GM18498 (cell line): Measurements from ENCODE around the gene FAM221B.

Source experiments
- ATAC-seq: cut with Tn5 transposase; IDR thresholded peaks from one replicate; pipeline ENCODE4 v1.9.1; 2021; ENCODE audit warnings: mild to moderate bottlenecking, moderate library complexity; ENCODE audit not compliant: unreplicated experiment

FAM221B gene

GRCh38 chr9:35822926-35823325 is 5.6 kb downstream of the FAM221B start:
- ATAC-seq: no peak

- no peak for ATAC-seq
Measured at GRCh38 chr9:35820076-35820475, 8.5 kb downstream of the FAM221B start.

- no peak for ATAC-seq
Measured at GRCh38 chr9:35818341-35818740, 10.2 kb downstream of the FAM221B start.

GRCh38 chr9:35816708-35817107 is 11.8 kb downstream of the FAM221B start:
- ATAC-seq: no peak

GRCh38 chr9:35814841-35815543 is 13.5 kb downstream of the FAM221B start, which contains the start of gene HINT2:
Gene HINT2, minus strand, starts transcription at chr9:35815042. Its CDS starts 63 bp downstream, at chr9:35814979.
- peak; percentile 74 for ATAC-seq

GRCh38 chr9:35814106-35814840 is 14.3 kb downstream of the FAM221B start:
- peak; percentile 28 for ATAC-seq

- ATAC-seq: no peak
Measured at GRCh38 chr9:35813434-35814105, 15.0 kb downstream of the FAM221B start.

- peak; percentile 68 for ATAC-seq
Measured at GRCh38 chr9:35812025-35812602, 16.4 kb downstream of the FAM221B start, which contains the start of gene SPAG8. Gene SPAG8, minus strand, starts transcription at chr9:35812262. Its CDS starts 115 bp downstream, at chr9:35812147.

- ATAC-seq: no peak
Measured at GRCh38 chr9:35811381-35812024, 17.0 kb downstream of the FAM221B start.

- no peak for ATAC-seq
Measured at GRCh38 chr9:35810122-35810521, 18.4 kb downstream of the FAM221B start.

GRCh38 chr9:35808433-35808832 is 20.1 kb downstream of the FAM221B start:
- ATAC-seq: no peak

- ATAC-seq: no peak
Measured at GRCh38 chr9:35806101-35806500, 22.4 kb downstream of the FAM221B start.

GRCh38 chr9:35801328-35802128 is 27.0 kb downstream of the FAM221B start:
- ATAC-seq: no peak

GRCh38 chr9:35800530-35800929 is 28.0 kb downstream of the FAM221B start:
- ATAC-seq: no peak

- no peak for ATAC-seq
Measured at GRCh38 chr9:35798658-35799374, 29.7 kb downstream of the FAM221B start.

GRCh38 chr9:35797311-35798109 is 31.0 kb downstream of the FAM221B start:
- no peak for ATAC-seq

GRCh38 chr9:35795695-35796094 is 32.8 kb downstream of the FAM221B start:
- no peak for ATAC-seq

GRCh38 chr9:35793461-35793860 is 35.1 kb downstream of the FAM221B start:
- ATAC-seq: no peak
